GM23338 (cell line): ENCODE results near the gene TM9SF4.

ENCODE experiments used
- CREB1 ChIP-seq: fragments of 250-450 bp; sonication (Bioruptor Pico); IDR thresholded peaks from 2 replicates; pipeline ENCODE4 v1.5.0; 2020; ENCODE audit warnings: low read depth, mild to moderate bottlenecking, moderate library complexity
- CTCF ChIP-seq, 2 experiments: fragments of 200-600 bp in 1 of 2; sonication (generic) in 1 of 2; conservative IDR thresholded peaks; 2 replicates each; pipeline versions ENCODE4 v1.5.1 to v1.6.1; 2016 to 2017; ENCODE audit warnings: antibody characterized with exemption in 2 of 2, low read depth in 2 of 2, mild to moderate bottlenecking in 2 of 2, moderate library complexity in 1 of 2
- EZH2 ChIP-seq: fragments of 200-600 bp; sonication (generic); IDR thresholded peaks from one replicate; pipeline ENCODE4 v1.8.0; 2017; ENCODE audit warnings: antibody characterized with exemption, mild to moderate bottlenecking, low read depth; ENCODE audit not compliant: unreplicated experiment
- EZH2phosphoT487 ChIP-seq: fragments of 200-600 bp; sonication (generic); IDR thresholded peaks from one replicate; pipeline ENCODE4 v1.8.1; 2018; ENCODE audit warnings: antibody characterized with exemption; ENCODE audit not compliant: unreplicated experiment
- JUNB ChIP-seq: IDR thresholded peaks from one replicate; pipeline ENCODE4 v1.6.1; 2016; ENCODE audit warnings: antibody characterized with exemption; ENCODE audit not compliant: unreplicated experiment
- NANOG ChIP-seq: IDR thresholded peaks from 2 replicates; pipeline ENCODE4 v1.6.1; 2016; ENCODE audit warnings: antibody characterized with exemption, borderline replicate concordance
- POLR2AphosphoS5 ChIP-seq: IDR thresholded peaks from 2 replicates; pipeline ENCODE4 v1.6.1; 2016; ENCODE audit warnings: antibody characterized with exemption, low read depth
- REST ChIP-seq: IDR thresholded peaks from one replicate; pipeline ENCODE4 v1.6.1; 2018; ENCODE audit warnings: antibody characterized with exemption; ENCODE audit not compliant: unreplicated experiment
- STAT1 ChIP-seq: IDR thresholded peaks from one replicate; pipeline ENCODE4 v1.6.1; 2016; ENCODE audit warnings: antibody characterized with exemption; ENCODE audit not compliant: unreplicated experiment
- ZNF114 ChIP-seq: fragments of 250-450 bp; sonication (Bioruptor Pico); IDR thresholded peaks from 2 replicates; pipeline ENCODE4 v1.5.0; 2020; ENCODE audit warnings: mild to moderate bottlenecking, moderate library complexity
- ZNF331 ChIP-seq: fragments of 250-450 bp; sonication (Bioruptor Pico); IDR thresholded peaks from 2 replicates; pipeline ENCODE4 v1.5.0; 2020; ENCODE audit warnings: low read depth, mild to moderate bottlenecking, moderate library complexity
- ZNF462 ChIP-seq: fragments of 250-450 bp; sonication (Bioruptor Pico); IDR thresholded peaks from 2 replicates; pipeline ENCODE4 v1.5.0; 2020; ENCODE audit warnings: mild to moderate bottlenecking, moderate library complexity
- TF ChIP-seq, protein P1 (sequence below): IDR thresholded peaks from 2 replicates; pipeline ENCODE4 v1.6.1; 2016; ENCODE audit warnings: antibody characterized with exemption

DNA sequence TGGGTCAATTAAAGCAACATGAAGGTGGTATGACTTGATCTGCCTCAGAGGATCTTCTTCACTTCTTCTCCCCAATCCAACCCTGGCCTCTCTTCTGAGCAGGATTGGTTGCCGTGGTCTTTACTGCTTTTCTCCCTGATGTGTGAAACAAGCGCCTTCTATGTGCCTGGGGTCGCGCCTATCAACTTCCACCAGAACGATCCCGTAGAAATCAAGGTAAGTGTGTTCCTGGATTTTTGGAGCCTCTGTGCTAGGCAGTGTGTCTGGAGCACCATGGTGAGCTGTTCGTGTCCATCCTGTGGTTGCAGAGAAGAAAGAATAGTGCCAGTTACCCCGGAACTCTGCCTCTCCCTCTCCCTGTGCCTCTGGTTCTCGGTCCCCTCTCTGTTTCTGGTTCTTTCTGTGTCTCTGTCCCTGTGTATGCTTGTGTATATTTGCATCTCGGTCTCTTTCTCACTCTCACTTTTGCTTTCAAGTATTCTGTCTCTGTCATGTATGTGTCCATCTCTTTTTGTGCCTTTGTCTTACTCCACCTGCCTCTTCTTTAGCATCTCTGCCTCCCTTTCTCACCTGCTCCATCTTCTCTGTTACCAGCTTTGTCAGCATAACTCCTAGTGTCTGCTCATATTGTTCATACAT, 23.5 kb downstream of the TM9SF4 start:
- TF ChIP-seq CTCF (conservative IDR thresholded peaks at IDR 0.05; ENCODE audit: low read depth in 2 of 2): no peak
- no peak for TF ChIP-seq POLR2AphosphoS5
- TF ChIP-seq EZH2: no peak
- no peak for TF ChIP-seq REST
- no peak for TF ChIP-seq CREB1 (CRISPR knock-in tag)
- TF ChIP-seq, protein P1, sequence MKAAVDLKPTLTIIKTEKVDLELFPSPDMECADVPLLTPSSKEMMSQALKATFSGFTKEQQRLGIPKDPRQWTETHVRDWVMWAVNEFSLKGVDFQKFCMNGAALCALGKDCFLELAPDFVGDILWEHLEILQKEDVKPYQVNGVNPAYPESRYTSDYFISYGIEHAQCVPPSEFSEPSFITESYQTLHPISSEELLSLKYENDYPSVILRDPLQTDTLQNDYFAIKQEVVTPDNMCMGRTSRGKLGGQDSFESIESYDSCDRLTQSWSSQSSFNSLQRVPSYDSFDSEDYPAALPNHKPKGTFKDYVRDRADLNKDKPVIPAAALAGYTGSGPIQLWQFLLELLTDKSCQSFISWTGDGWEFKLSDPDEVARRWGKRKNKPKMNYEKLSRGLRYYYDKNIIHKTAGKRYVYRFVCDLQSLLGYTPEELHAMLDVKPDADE: no peak
- TF ChIP-seq EZH2phosphoT487: no peak
- no peak for TF ChIP-seq JUNB
- no peak for TF ChIP-seq ZNF114 (CRISPR knock-in tag)
- no peak for TF ChIP-seq STAT1
- no peak for TF ChIP-seq NANOG
- no peak for TF ChIP-seq ZNF462 (CRISPR knock-in tag)
- TF ChIP-seq ZNF331: no peak
